SK-N-SH (cell line): ENCODE data around the gene SERPINA1. TPM values are rescaled to one million over a fixed set of nuclear protein-coding genes. Genes with fewer than 3 reads are reported as not detected.

ENCODE experiments used
- CTCF ChIA-PET: fragments of 300-600, 350-600 bp; formaldehyde crosslinking; extraction: SDS; loops from one replicate; lab custom pipeline; 2021; lab: Yijun Ruan, JAX
- POLR2A ChIA-PET: fragments of 350-600 bp; sonication (Branson Sonifier 250); formaldehyde crosslinking; extraction: SDS; loops from one replicate; lab custom pipeline; 2020; ENCODE audit warnings: antibody characterized with exemption, inconsistent platforms; lab: Yijun Ruan, JAX
- DNase-seq: peaks from one replicate; pipeline ENCODE4 v3.0.0; 2012
- H2AFZ ChIP-seq: fragments of 200-600 bp; sonication (generic); 2 replicates; pipeline ENCODE4 v1.8.1; 2016; ENCODE audit warnings: antibody characterized with exemption, mild to moderate bottlenecking, low read depth
- H3F3A ChIP-seq: fragments of 200-600 bp; sonication (generic); replicated peaks from 2 replicates; pipeline ENCODE3; 2016; ENCODE audit warnings: antibody characterized with exemption, mild to moderate bottlenecking; ENCODE audit not compliant: insufficient read depth
- H3K27ac ChIP-seq, 2 experiments: fragments of 200-500 bp in 1 of 2; fragments of 200-600 bp in 1 of 2; sonication (Bioruptor generic) in 1 of 2; sonication (generic), shearing (Covaris generic) in 1 of 2; 2 replicates each; pipeline versions ENCODE4 v1.5.1 to v1.6.1; 2014 to 2016; ENCODE audit warnings: low read depth in 2 of 2, inconsistent platforms in 1 of 2, low read length in 1 of 2, mild to moderate bottlenecking in 1 of 2, mixed read lengths in 1 of 2
- H3K27me3 ChIP-seq: fragments of 200-600 bp; sonication (generic), shearing (Covaris generic); 2 replicates; pipeline ENCODE4 v1.6.1; 2016; ENCODE audit warnings: mixed run types; ENCODE audit not compliant: insufficient read depth
- H3K36me3 ChIP-seq, 2 experiments: fragments of 200-500 bp in 1 of 2; fragments of 200-600 bp in 1 of 2; sonication (Bioruptor generic) in 1 of 2; sonication (generic) in 1 of 2; replicated peaks in 1 of 2; 2 replicates each; pipeline versions ENCODE3 to v1.5.1; 2014 to 2016; ENCODE audit warnings: low read length in 1 of 2, mild to moderate bottlenecking in 1 of 2; ENCODE audit not compliant: insufficient read depth in 2 of 2, control insufficient read depth in 1 of 2
- H3K4me1 ChIP-seq, 2 experiments: fragments of 200-500 bp in 1 of 2; fragments of 200-600 bp in 1 of 2; sonication (Bioruptor generic) in 1 of 2; sonication (generic), shearing (Covaris generic) in 1 of 2; 2 replicates each; pipeline versions ENCODE4 v1.5.1 to v1.6.1; 2014 to 2016; ENCODE audit warnings: low read depth in 1 of 2, low read length in 1 of 2, mixed run types in 1 of 2; ENCODE audit not compliant: insufficient read depth in 2 of 2, control insufficient read depth in 1 of 2
- H3K4me2 ChIP-seq: fragments of 200-600 bp; sonication (generic), shearing (Covaris generic); 2 replicates; pipeline ENCODE4 v1.6.1; 2017; ENCODE audit warnings: mixed run types
- H3K4me3 ChIP-seq, 2 experiments: fragments of 200-500 bp in 1 of 2; fragments of 200-600 bp in 1 of 2; sonication (Bioruptor generic) in 1 of 2; sonication (generic), shearing (Covaris generic) in 1 of 2; 2 replicates each; pipeline versions ENCODE4 v1.5.1 to v1.8.1; 2014 to 2016; ENCODE audit warnings: low read depth in 2 of 2, inconsistent platforms in 1 of 2, low read length in 1 of 2, mild to moderate bottlenecking in 1 of 2, mixed read lengths in 1 of 2, moderate library complexity in 1 of 2
- H3K79me2 ChIP-seq: fragments of 200-600 bp; sonication (generic); 2 replicates; pipeline ENCODE4 v1.8.1; 2017; ENCODE audit warnings: mild to moderate bottlenecking; ENCODE audit not compliant: insufficient read depth
- H3K9ac ChIP-seq: fragments of 200-600 bp; sonication (generic); 2 replicates; pipeline ENCODE4 v1.6.1; 2017; ENCODE audit warnings: mixed run types
- H3K9me2 ChIP-seq: fragments of 200-600 bp; sonication (generic); 2 replicates; pipeline ENCODE4 v1.6.1; 2017; ENCODE audit warnings: mixed run types
- H3K9me3 ChIP-seq: fragments of 200-600 bp; sonication (generic); 2 replicates; pipeline ENCODE4 v1.6.1; 2017; ENCODE audit warnings: mixed run types, mild to moderate bottlenecking, moderate library complexity
- H4K20me1 ChIP-seq: fragments of 200-600 bp; sonication (generic); 2 replicates; pipeline ENCODE4 v1.6.1; 2017; ENCODE audit warnings: mild to moderate bottlenecking, mixed run types; ENCODE audit not compliant: insufficient read depth
- EP300 ChIP-seq, 2 experiments: IDR thresholded peaks; 2 replicates each; pipeline versions ENCODE4 v1.4.0 to v1.6.1; 2012; ENCODE audit warnings: borderline replicate concordance in 1 of 2, low read depth in 1 of 2, low read length in 1 of 2
- EZH2phosphoT487 ChIP-seq: fragments of 200-600 bp; sonication (generic); IDR thresholded peaks from 2 replicates; pipeline ENCODE4 v1.6.1; 2017; ENCODE audit warnings: low read depth, mixed run types, mild to moderate bottlenecking, antibody characterized with exemption, moderate library complexity, borderline replicate concordance
- FOSL2 ChIP-seq: IDR thresholded peaks from 2 replicates; pipeline ENCODE4 v1.4.0; 2012; ENCODE audit warnings: low read depth, mild to moderate bottlenecking, moderate library complexity, borderline replicate concordance
- GABPA ChIP-seq: IDR thresholded peaks from 2 replicates; pipeline ENCODE4 v1.4.0; 2012; ENCODE audit warnings: low read depth, mild to moderate bottlenecking
- GATA2 ChIP-seq: sonication (generic); formaldehyde crosslinking; IDR thresholded peaks from 2 replicates; pipeline ENCODE4 v1.5.0; 2020; ENCODE audit warnings: mild to moderate bottlenecking, missing genetic modification reagents
- IRF3 ChIP-seq: fragments of 150-350 bp; IDR thresholded peaks from 2 replicates; pipeline ENCODE4 v1.6.1; 2016; ENCODE audit warnings: mild to moderate bottlenecking, low read depth, low read length
- JUND ChIP-seq: IDR thresholded peaks from 2 replicates; pipeline ENCODE4 v1.4.0; 2012
- MEF2A ChIP-seq: IDR thresholded peaks from 2 replicates; pipeline ENCODE4 v1.4.0; 2012; ENCODE audit warnings: low read depth, borderline replicate concordance
- NFIC ChIP-seq: IDR thresholded peaks from 2 replicates; pipeline ENCODE4 v1.4.0; 2012; ENCODE audit warnings: borderline replicate concordance
- NRF1 ChIP-seq: IDR thresholded peaks from 2 replicates; pipeline ENCODE4 v1.6.1; 2012; ENCODE audit warnings: low read depth, mild to moderate bottlenecking, low read length
- PBX3 ChIP-seq: IDR thresholded peaks from 2 replicates; pipeline ENCODE4; 2012
- POLR2AphosphoS5 ChIP-seq: IDR thresholded peaks from 2 replicates; pipeline ENCODE4 v1.6.1; 2012; ENCODE audit warnings: low read depth, low read length
- RCOR1 ChIP-seq: fragments of 150-350 bp; IDR thresholded peaks from 2 replicates; pipeline ENCODE4 v1.6.1; 2017; ENCODE audit warnings: antibody characterized with exemption, low read length
- RXRA ChIP-seq: IDR thresholded peaks from 2 replicates; pipeline ENCODE4 v1.4.0; 2012; ENCODE audit warnings: low read depth, mild to moderate bottlenecking, borderline replicate concordance
- TAF1 ChIP-seq: IDR thresholded peaks from 2 replicates; pipeline ENCODE4 v1.6.1; 2012; ENCODE audit warnings: low read depth, mild to moderate bottlenecking, low read length, moderate library complexity, borderline replicate concordance
- TCF12 ChIP-seq: IDR thresholded peaks from 2 replicates; pipeline ENCODE4 v1.4.0; 2012
- USF1 ChIP-seq: IDR thresholded peaks from 2 replicates; pipeline ENCODE4 v1.4.0; 2012; ENCODE audit warnings: low read depth, borderline replicate concordance
- USF2 ChIP-seq: fragments of 150-350 bp; IDR thresholded peaks from 2 replicates; pipeline ENCODE4 v1.6.1; 2017; ENCODE audit warnings: antibody characterized with exemption, low read length, low read depth, borderline replicate concordance
- whole genome bisulfite sequencing: methylation state at CpG from one replicate; pipeline ENCODE4 v1.1.6; 2017; ENCODE audit warnings: low lambda C conversion rate; 5-methylcytosine and 5-hydroxymethylcytosine counted together
- polyA plus RNA-seq, 3 experiments: library from polyadenylated mRNA; depleted of rRNA; stranded (reverse); fragments of >200 nt; gene quantifications; 2 replicates each; pipeline ENCODE4 v1.2.3, GENCODE V29; 2012

The SERPINA1 gene
- polyA plus RNA-seq, 1 of the 3 experiments (the other 2 are of a cell fraction): 11.3 TPM

- ChIA-PET CTCF (interaction anchor here (0.6 kb wide), 1 partner anchor 1168 kb away, joined by 3 read pairs; no protein-coding TSS in a partner anchor), POLR2A (no interaction called here)
- H3K27ac ChIP-seq: no peak overlapping the region
- H4K20me1 ChIP-seq: no peaks in the 10 kb centered on the region
- H3F3A ChIP-seq: no peaks in the 10 kb centered on the region
- no peaks in the 10 kb centered on the region for H3K27me3 ChIP-seq
- WGBS: 59% methylated on average over 3 of the region's 3 CpGs
- H3K4me3 ChIP-seq: no peak overlapping the region
- H3K79me2 ChIP-seq: no peaks in the 10 kb centered on the region
- H3K9ac ChIP-seq: no peak overlapping the region
- no peak for DNase-seq
- H3K4me2 ChIP-seq: no peak overlapping the region
- H3K4me1 ChIP-seq: no peaks in the 10 kb centered on the region
- TF ChIP-seq EP300 (IDR thresholded peaks at IDR 0.05; ENCODE audit: borderline replicate concordance in 1 of 2, low read depth in 1 of 2, low read length in 1 of 2) (no peak), RXRA (no peak), RCOR1 (no peak), TAF1 (no peak), USF1 (no peak), IRF3 (no peak), NFIC (no peak), EZH2phosphoT487 (no peak), PBX3 (no peak), GABPA (no peak), JUND (no peak), GATA2 (CRISPR knock-in tag) (no peak), FOSL2 (no peak), POLR2AphosphoS5 (no peak), NRF1 (no peak), USF2 (no peak), TCF12 (no peak), MEF2A (no peak)
- no peak overlapping the region for H2AFZ ChIP-seq
- H3K36me3 ChIP-seq: no peaks in the 10 kb centered on the region
- no peaks in the 10 kb centered on the region for H3K9me2 ChIP-seq
- no peaks in the 10 kb centered on the region for H3K9me3 ChIP-seq
Measured at GRCh38 chr14:94365624-94366023, 22.8 kb downstream of the SERPINA1 start.
